WTC11 (cell line): ENCODE data around the gene TSHZ3. TPM values are rescaled to one million over a fixed set of nuclear protein-coding genes. Genes with fewer than 3 reads are reported as not detected.

Source experiments
- ATAC-seq: fragments of 200-7000 bp; cut with Tn5 transposase; 2 replicates; pipeline ENCODE4 v1.10.0; 2021; ENCODE audit warnings: mild to moderate bottlenecking, moderate library complexity
- CTCF ChIA-PET: fragments of 300-600 bp; sonication (Branson Sonifier 250); formaldehyde crosslinking; loops from one replicate; lab custom pipeline; 2021; ENCODE audit warnings: antibody characterized with exemption; lab: Charles Lee
- POLR2A ChIA-PET: fragments of 350-600 bp; sonication (Branson Sonifier 250); formaldehyde crosslinking; loops from one replicate; lab custom pipeline; 2021; ENCODE audit warnings: antibody characterized with exemption; lab: Charles Lee
- DNase-seq: peaks from one replicate; pipeline ENCODE4 v3.0.0; 2021; ENCODE audit warnings: low spot score
- H3K27ac Mint-ChIP-seq: 2 replicates; pipeline ENCODE4 v1.8.0; 2021; ENCODE audit warnings: mixed read lengths
- H3K27me3 Mint-ChIP-seq: 2 replicates; pipeline ENCODE4 v1.8.0; 2021; ENCODE audit warnings: low read depth, mild to moderate bottlenecking, moderate library complexity, mixed read lengths
- H3K36me3 Mint-ChIP-seq: 2 replicates; pipeline ENCODE4 v1.8.0; 2021; ENCODE audit warnings: mixed read lengths
- H3K4me1 Mint-ChIP-seq: 2 replicates; pipeline ENCODE4 v1.8.0; 2022; ENCODE audit warnings: mixed read lengths
- H3K4me3 Mint-ChIP-seq: 2 replicates; pipeline ENCODE4 v1.8.0; 2021; ENCODE audit warnings: mild to moderate bottlenecking, moderate library complexity, mixed read lengths
- H3K9me3 Mint-ChIP-seq: 2 replicates; pipeline ENCODE4 v1.8.0; 2021; ENCODE audit warnings: mixed read lengths
- ATF1 ChIP-seq: sonication (generic); formaldehyde crosslinking; IDR thresholded peaks from 2 replicates; pipeline ENCODE4 v1.8.1; 2023; ENCODE audit warnings: mild to moderate bottlenecking, moderate library complexity, missing genetic modification reagents
- ATF2 ChIP-seq: sonication (generic); formaldehyde crosslinking; IDR thresholded peaks from 2 replicates; pipeline ENCODE4 v1.8.1; 2022; ENCODE audit warnings: low read depth, missing genetic modification reagents, borderline replicate concordance
- CREM ChIP-seq: sonication (generic); formaldehyde crosslinking; IDR thresholded peaks from 2 replicates; pipeline ENCODE4 v1.8.1; 2022; ENCODE audit warnings: mild to moderate bottlenecking, missing genetic modification reagents, moderate library complexity
- EMX1 ChIP-seq: fragments of 250-450 bp; sonication (Bioruptor Pico); IDR thresholded peaks from 2 replicates; pipeline ENCODE4 v1.8.0; 2021; ENCODE audit warnings: mild to moderate bottlenecking
- FOXK1 ChIP-seq: sonication (generic); formaldehyde crosslinking; IDR thresholded peaks from 2 replicates; pipeline ENCODE4 v1.8.0; 2022; ENCODE audit warnings: mild to moderate bottlenecking, moderate library complexity, missing genetic modification reagents
- GABPB1 ChIP-seq: sonication (generic); formaldehyde crosslinking; IDR thresholded peaks from 2 replicates; pipeline ENCODE4 v1.8.1; 2023; ENCODE audit warnings: mild to moderate bottlenecking, missing genetic modification reagents
- JAZF1 ChIP-seq: fragments of 250-450 bp; sonication (Bioruptor Pico); IDR thresholded peaks from 2 replicates; pipeline ENCODE4 v1.9.0; 2021; ENCODE audit warnings: moderate library complexity, mild to moderate bottlenecking, inconsistent platforms
- TEAD4 ChIP-seq: sonication (generic); formaldehyde crosslinking; IDR thresholded peaks from 2 replicates; pipeline ENCODE4 v1.8.0; 2022; ENCODE audit warnings: mild to moderate bottlenecking, missing genetic modification reagents
- ZBTB21 ChIP-seq: sonication (generic); formaldehyde crosslinking; IDR thresholded peaks from 2 replicates; pipeline ENCODE4 v1.8.1; 2023; ENCODE audit warnings: mild to moderate bottlenecking, missing genetic modification reagents, borderline replicate concordance
- ZNF138 ChIP-seq: sonication (generic); formaldehyde crosslinking; conservative IDR thresholded peaks from 2 replicates; pipeline ENCODE4 v1.8.1; 2022; ENCODE audit warnings: mild to moderate bottlenecking, moderate library complexity, missing genetic modification reagents
- ZNF281 ChIP-seq: sonication (generic); formaldehyde crosslinking; IDR thresholded peaks from 2 replicates; pipeline ENCODE4 v1.8.0; 2023; ENCODE audit warnings: mild to moderate bottlenecking, missing genetic modification reagents
- ZNF416 ChIP-seq: fragments of 250-450 bp; sonication (Bioruptor Pico); IDR thresholded peaks from 2 replicates; pipeline ENCODE4 v1.9.0; 2021; ENCODE audit warnings: mild to moderate bottlenecking, inconsistent platforms
- ZNF425 ChIP-seq: fragments of 250-450 bp; sonication (Bioruptor Pico); conservative IDR thresholded peaks from 2 replicates; pipeline ENCODE4 v1.9.0; 2021; ENCODE audit warnings: mild to moderate bottlenecking
- ZNF671 ChIP-seq: fragments of 250-450 bp; sonication (Bioruptor Pico); IDR thresholded peaks from 2 replicates; pipeline ENCODE4 v1.8.0; 2021; ENCODE audit warnings: mild to moderate bottlenecking
- total RNA-seq: library from RNA; stranded (reverse); gene quantifications from 3 replicates; pipeline ENCODE4 v1.2.3, GENCODE V29; 2021
- TF ChIP-seq, protein P1 (sequence below): sonication (generic); formaldehyde crosslinking; IDR thresholded peaks from 2 replicates; pipeline ENCODE4 v1.8.1; 2023; ENCODE audit warnings: mild to moderate bottlenecking, missing genetic modification reagents
- TF ChIP-seq, protein P2 (sequence below): sonication (generic); formaldehyde crosslinking; IDR thresholded peaks from 2 replicates; pipeline ENCODE4 v1.8.1; 2022; ENCODE audit warnings: low read depth, mild to moderate bottlenecking, moderate library complexity, missing genetic modification reagents, borderline replicate concordance
- TF ChIP-seq, protein P3 (sequence below): sonication (generic); formaldehyde crosslinking; IDR thresholded peaks from 2 replicates; pipeline ENCODE4 v1.8.1; 2023; ENCODE audit warnings: mild to moderate bottlenecking, moderate library complexity, missing genetic modification reagents
- TF ChIP-seq, protein P4 (sequence below): fragments of 250-450 bp; sonication (Bioruptor Pico); IDR thresholded peaks from 2 replicates; pipeline ENCODE4 v1.9.0; 2021; ENCODE audit warnings: mild to moderate bottlenecking, borderline replicate concordance

The TSHZ3 gene
- total RNA-seq, 1 experiment from 2014 or later: 21.4 TPM

DNA sequence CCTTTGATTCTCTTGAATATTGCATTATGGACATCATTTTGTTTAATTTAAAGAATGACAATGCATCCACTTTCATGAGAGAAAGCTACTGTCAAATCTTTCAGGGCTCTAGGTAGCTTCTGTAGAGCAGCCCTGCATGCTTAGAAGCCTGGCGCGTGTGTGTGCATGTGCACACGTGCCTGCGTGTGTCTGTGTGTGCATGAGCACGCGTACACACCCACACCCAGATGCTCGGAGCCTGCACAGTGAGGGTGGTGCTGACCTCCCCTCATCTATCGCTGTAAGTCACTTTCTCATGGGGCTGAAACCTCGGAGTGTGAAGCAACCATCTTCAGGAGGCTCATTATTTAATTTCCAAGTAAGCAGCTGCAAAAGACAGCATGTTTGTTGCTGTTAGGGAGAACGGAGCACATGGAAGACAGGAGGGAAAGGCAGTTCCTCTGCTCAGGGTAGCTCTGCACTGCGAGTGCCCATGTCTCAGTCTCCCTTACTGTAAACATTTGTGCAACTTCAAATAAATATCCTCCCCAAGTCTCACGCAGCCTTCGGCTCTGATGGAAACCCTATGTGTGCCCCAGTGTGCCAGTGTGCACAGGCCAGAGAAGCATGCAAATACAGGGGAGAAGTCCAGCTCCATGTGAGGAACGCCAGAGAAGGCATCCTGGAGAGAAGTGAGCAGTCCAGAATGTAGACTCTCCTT lies 22.8 kb downstream of the TSHZ3 start:
- Mint-ChIP-seq H3K4me3 (no peak overlapping the region), H3K27ac (peak overlapping the region; percentile 58), H3K27me3 (no peaks in the 10 kb centered on the region), H3K36me3 (no peaks in the 10 kb centered on the region), H3K4me1 (peaks cover 57% of the 10 kb centered on the region), H3K9me3 (no peaks in the 10 kb centered on the region)
- TF ChIP-seq ZBTB21 (CRISPR knock-in tag): no peak
- ChIA-PET POLR2A (no interaction called here), CTCF (no interaction called here)
- ATAC-seq (no peak), DNase-seq (no peak)

DNA sequence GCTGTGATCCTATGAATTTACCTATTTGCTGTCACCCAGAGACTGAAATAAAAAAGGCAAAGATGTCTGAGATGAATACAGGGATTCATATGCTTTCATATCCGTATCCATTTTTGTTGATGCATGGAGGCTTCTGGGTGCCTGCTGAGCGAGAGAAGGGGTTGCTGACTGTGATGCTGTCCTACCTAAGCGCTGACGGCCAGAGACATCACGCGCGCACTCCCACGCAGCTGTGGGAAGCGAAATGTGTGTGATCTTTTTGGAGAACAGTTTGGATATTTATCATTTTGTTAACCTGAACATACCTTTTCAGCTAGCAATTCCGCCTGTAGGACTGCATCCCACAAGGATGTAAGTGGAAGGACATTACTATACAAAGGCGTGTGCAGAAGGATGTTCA lies 23.9 kb downstream of the TSHZ3 start:
- Mint-ChIP-seq H3K27me3 (no peaks in the 10 kb centered on the region), H3K4me1 (peaks cover 57% of the 10 kb centered on the region), H3K4me3 (no peak overlapping the region), H3K36me3 (no peaks in the 10 kb centered on the region), H3K9me3 (no peaks in the 10 kb centered on the region), H3K27ac (0 out of 2 replicates have a peak overlapping the region, but pooled peaks have one; percentile 13)
- ATAC-seq: no peak
- DNase-seq: no peak
- ChIA-PET CTCF (no interaction called here), POLR2A (no interaction called here)
- TF ChIP-seq, protein P1, sequence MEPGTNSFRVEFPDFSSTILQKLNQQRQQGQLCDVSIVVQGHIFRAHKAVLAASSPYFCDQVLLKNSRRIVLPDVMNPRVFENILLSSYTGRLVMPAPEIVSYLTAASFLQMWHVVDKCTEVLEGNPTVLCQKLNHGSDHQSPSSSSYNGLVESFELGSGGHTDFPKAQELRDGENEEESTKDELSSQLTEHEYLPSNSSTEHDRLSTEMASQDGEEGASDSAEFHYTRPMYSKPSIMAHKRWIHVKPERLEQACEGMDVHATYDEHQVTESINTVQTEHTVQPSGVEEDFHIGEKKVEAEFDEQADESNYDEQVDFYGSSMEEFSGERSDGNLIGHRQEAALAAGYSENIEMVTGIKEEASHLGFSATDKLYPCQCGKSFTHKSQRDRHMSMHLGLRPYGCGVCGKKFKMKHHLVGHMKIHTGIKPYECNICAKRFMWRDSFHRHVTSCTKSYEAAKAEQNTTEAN: no peak
- TF ChIP-seq JAZF1 (CRISPR knock-in tag) (no peak), ATF1 (CRISPR knock-in tag) (no peak), ZNF416 (no peak), ZNF138 (CRISPR knock-in tag) (no peak), ZNF425 (no peak), CREM (CRISPR knock-in tag) (no peak), GABPB1 (CRISPR knock-in tag) (no peak), TEAD4 (no peak), FOXK1 (no peak), ZNF671 (CRISPR knock-in tag) (no peak), EMX1 (no peak), ZNF281 (CRISPR knock-in tag) (no peak), ATF2 (CRISPR knock-in tag) (no peak)
- TF ChIP-seq, protein P2, sequence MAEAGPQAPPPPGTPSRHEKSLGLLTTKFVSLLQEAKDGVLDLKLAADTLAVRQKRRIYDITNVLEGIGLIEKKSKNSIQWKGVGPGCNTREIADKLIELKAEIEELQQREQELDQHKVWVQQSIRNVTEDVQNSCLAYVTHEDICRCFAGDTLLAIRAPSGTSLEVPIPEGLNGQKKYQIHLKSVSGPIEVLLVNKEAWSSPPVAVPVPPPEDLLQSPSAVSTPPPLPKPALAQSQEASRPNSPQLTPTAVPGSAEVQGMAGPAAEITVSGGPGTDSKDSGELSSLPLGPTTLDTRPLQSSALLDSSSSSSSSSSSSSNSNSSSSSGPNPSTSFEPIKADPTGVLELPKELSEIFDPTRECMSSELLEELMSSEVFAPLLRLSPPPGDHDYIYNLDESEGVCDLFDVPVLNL: no peak
- TF ChIP-seq, protein P3, sequence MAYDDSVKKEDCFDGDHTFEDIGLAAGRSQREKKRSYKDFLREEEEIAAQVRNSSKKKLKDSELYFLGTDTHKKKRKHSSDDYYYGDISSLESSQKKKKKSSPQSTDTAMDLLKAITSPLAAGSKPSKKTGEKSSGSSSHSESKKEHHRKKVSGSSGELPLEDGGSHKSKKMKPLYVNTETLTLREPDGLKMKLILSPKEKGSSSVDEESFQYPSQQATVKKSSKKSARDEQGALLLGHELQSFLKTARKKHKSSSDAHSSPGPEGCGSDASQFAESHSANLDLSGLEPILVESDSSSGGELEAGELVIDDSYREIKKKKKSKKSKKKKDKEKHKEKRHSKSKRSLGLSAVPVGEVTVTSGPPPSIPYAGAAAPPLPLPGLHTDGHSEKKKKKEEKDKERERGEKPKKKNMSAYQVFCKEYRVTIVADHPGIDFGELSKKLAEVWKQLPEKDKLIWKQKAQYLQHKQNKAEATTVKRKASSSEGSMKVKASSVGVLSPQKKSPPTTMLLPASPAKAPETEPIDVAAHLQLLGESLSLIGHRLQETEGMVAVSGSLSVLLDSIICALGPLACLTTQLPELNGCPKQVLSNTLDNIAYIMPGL (CRISPR knock-in tag): no peak
- TF ChIP-seq, protein P4, sequence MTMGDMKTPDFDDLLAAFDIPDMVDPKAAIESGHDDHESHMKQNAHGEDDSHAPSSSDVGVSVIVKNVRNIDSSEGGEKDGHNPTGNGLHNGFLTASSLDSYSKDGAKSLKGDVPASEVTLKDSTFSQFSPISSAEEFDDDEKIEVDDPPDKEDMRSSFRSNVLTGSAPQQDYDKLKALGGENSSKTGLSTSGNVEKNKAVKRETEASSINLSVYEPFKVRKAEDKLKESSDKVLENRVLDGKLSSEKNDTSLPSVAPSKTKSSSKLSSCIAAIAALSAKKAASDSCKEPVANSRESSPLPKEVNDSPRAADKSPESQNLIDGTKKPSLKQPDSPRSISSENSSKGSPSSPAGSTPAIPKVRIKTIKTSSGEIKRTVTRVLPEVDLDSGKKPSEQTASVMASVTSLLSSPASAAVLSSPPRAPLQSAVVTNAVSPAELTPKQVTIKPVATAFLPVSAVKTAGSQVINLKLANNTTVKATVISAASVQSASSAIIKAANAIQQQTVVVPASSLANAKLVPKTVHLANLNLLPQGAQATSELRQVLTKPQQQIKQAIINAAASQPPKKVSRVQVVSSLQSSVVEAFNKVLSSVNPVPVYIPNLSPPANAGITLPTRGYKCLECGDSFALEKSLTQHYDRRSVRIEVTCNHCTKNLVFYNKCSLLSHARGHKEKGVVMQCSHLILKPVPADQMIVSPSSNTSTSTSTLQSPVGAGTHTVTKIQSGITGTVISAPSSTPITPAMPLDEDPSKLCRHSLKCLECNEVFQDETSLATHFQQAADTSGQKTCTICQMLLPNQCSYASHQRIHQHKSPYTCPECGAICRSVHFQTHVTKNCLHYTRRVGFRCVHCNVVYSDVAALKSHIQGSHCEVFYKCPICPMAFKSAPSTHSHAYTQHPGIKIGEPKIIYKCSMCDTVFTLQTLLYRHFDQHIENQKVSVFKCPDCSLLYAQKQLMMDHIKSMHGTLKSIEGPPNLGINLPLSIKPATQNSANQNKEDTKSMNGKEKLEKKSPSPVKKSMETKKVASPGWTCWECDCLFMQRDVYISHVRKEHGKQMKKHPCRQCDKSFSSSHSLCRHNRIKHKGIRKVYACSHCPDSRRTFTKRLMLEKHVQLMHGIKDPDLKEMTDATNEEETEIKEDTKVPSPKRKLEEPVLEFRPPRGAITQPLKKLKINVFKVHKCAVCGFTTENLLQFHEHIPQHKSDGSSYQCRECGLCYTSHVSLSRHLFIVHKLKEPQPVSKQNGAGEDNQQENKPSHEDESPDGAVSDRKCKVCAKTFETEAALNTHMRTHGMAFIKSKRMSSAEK (CRISPR knock-in tag): no peak
